ENCODE results near the gene SPTB. TPM values are rescaled to one million over a fixed set of nuclear protein-coding genes. Genes with fewer than 3 reads are reported as not detected.

Gene SPTB
- total RNA-seq, 2 experiments from 2014 or later = 0.31 to 0.32 TPM

GRCh38 chr14:64846319-64846718, 33.4 kb downstream of the SPTB start:
- H3K36me3 Mint-ChIP-seq = no peaks in the 10 kb centered on the region

DNA sequence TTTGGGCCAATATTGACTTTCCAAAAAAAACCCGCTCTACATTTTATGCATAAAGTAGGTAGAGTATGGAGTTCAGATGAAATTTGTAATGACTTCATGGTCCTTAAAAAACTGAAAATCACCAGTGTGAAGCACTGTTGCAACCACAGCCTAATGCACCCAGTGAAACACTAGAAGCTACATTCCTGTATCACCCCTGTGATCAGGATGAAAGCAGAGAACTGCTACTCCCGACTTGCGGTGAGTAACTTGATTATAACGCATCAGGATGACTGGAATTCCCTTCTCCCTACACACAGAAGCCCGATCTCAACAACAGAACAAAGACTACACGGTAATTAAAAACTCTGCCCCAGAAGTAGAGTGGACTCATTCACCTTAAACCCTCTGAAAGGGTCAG, 33.8 kb downstream of the SPTB start:
- no peak for DNase-seq
- Mint-ChIP-seq H3K36me3 (no peaks in the 10 kb centered on the region), H3K4me1 (peaks cover 8% of the 10 kb centered on the region), H3K9me3 (no peaks in the 10 kb centered on the region), H3K4me3 (no peak overlapping the region), H3K27ac (no peak overlapping the region), H3K27me3 (peaks cover 40% of the 10 kb centered on the region)

More at GRCh38 chr14:64846319-64846718, 33.4 kb downstream of the SPTB start:
- DNase-seq = no peak
- Mint-ChIP-seq H3K27me3 (peaks cover 37% of the 10 kb centered on the region), H3K4me3 (no peak overlapping the region), H3K27ac (no peak overlapping the region), H3K4me1 (peaks cover 8% of the 10 kb centered on the region), H3K9me3 (no peaks in the 10 kb centered on the region)

DNA sequence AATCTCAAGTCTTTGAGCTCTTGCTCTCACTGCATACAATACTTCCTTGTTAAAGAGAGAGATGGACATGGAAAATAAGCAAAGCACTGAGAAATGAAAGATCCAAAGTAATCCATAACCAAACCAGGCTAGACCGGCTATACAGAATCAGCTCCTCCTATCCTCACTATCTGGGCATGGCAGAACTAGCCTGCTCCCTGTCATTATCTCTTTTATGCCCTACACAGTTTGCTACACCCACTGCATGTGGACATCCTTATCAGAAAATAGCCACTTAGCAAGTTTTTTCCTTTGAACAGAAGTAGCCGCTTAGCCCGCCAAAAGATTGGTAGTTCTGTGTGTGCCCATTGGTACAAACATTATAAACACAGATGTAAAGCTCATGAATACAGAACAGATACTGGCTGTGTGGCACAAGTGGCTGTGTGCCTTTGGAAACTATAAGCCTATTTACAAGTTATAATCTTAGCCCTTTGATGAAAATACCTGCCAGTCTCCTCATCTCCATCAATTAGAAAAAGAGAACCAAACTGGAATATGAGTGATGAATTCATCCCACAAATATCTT, 34.7 kb downstream of the SPTB start:
- Mint-ChIP-seq H3K27me3 (peaks cover 42% of the 10 kb centered on the region), H3K9me3 (no peaks in the 10 kb centered on the region), H3K27ac (no peak overlapping the region), H3K4me1 (peaks cover 8% of the 10 kb centered on the region), H3K4me3 (no peak overlapping the region), H3K36me3 (no peaks in the 10 kb centered on the region)
- no peak for DNase-seq

GRCh38 chr14:64844272-64844671, 35.4 kb downstream of the SPTB start:
- no peaks in the 10 kb centered on the region for H3K9me3 Mint-ChIP-seq
- H3K4me3 Mint-ChIP-seq = no peak overlapping the region
- H3K27me3 Mint-ChIP-seq = peaks cover 40% of the 10 kb centered on the region
- H3K36me3 Mint-ChIP-seq = no peaks in the 10 kb centered on the region
- H3K4me1 Mint-ChIP-seq = peaks cover 8% of the 10 kb centered on the region
- H3K27ac Mint-ChIP-seq = no peak overlapping the region
- no peak for DNase-seq

DNA sequence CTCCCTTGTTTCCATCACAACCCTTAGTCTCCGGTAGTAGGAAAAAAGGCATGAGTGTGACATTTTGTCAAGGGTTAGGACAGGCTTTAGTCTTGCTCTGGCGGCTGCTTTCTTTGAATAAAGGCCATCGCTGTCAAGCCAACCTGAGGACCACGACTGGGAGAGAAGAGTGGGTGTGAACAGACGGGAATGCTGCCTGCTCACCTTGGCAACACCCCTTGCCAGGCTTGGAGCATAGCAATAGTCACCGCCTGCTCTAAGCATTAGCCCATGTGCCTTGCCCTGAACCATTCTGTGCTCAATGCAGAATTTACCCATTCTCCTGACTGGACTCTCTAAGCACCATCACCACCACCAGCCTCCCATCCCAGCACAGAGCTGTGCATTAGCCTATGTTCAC, 36.2 kb downstream of the SPTB start:
- H3K36me3 Mint-ChIP-seq = no peaks in the 10 kb centered on the region
- no peaks in the 10 kb centered on the region for H3K9me3 Mint-ChIP-seq
- H3K27me3 Mint-ChIP-seq = peaks cover 42% of the 10 kb centered on the region
- no peak overlapping the region for H3K4me3 Mint-ChIP-seq
- peaks cover 8% of the 10 kb centered on the region for H3K4me1 Mint-ChIP-seq
- H3K27ac Mint-ChIP-seq = no peak overlapping the region
- no peak for DNase-seq

- no peak overlapping the region for H3K27ac Mint-ChIP-seq
- DNase-seq = no peak
- H3K4me3 Mint-ChIP-seq = no peak overlapping the region
- no peaks in the 10 kb centered on the region for H3K9me3 Mint-ChIP-seq
- no peaks in the 10 kb centered on the region for H3K4me1 Mint-ChIP-seq
- no peaks in the 10 kb centered on the region for H3K36me3 Mint-ChIP-seq
- peaks cover 38% of the 10 kb centered on the region for H3K27me3 Mint-ChIP-seq
Observed at GRCh38 chr14:64841772-64842750, 37.6 kb downstream of the SPTB start.

DNA sequence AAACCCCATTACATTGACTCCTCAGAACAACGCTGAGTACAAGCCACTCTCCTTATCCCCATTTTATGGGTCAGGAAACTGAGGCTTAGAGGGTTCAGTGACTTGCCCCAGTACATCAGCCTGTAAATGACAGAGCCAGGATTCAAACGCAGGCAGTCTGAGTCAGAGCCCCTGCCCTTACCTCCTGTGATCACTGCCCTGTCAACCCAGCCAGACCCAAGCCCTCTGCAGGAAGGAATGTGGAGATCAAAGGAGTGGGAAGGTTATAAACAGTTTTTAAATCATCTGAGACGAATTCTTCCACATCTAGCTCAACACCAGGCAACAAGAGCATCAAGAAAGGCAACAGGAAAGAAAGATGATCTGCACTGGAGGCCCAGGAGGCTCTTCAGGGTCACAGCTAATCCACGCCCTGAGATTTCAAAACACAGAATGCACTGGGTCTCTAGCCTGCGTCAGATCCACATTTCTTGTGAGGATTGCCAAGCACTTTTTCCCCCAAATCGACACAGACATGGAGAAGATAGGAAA, 38.5 kb downstream of the SPTB start:
- Mint-ChIP-seq H3K4me1 (no peaks in the 10 kb centered on the region), H3K9me3 (no peaks in the 10 kb centered on the region), H3K36me3 (no peaks in the 10 kb centered on the region), H3K27ac (no peak overlapping the region), H3K27me3 (peaks cover 39% of the 10 kb centered on the region), H3K4me3 (no peak overlapping the region)
- DNase-seq = no peak

DNA sequence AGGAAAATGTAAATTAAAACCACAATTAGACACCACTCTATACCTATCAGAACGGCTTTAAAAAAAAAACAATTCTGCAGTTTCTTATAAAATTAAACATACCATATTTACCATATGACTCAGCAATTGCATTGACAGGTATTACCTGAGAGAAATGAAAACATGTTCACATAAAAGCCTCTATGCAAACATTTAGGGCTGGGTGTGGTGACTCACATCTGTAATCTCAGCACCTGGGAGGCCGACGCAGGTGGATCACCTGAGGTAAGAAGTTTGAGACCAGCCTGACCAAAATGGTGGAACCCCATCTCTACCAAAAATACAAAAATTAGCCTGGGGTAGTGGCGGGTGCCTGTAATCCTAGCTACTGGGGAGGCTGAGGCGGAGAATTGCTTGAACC, 41.1 kb downstream of the SPTB start:
- Mint-ChIP-seq H3K4me3 (no peak overlapping the region), H3K27ac (no peak overlapping the region), H3K4me1 (no peaks in the 10 kb centered on the region), H3K36me3 (no peaks in the 10 kb centered on the region), H3K9me3 (no peaks in the 10 kb centered on the region), H3K27me3 (peaks cover 28% of the 10 kb centered on the region)
- DNase-seq = no peak

- Mint-ChIP-seq H3K9me3 (no peaks in the 10 kb centered on the region), H3K4me3 (no peak overlapping the region), H3K4me1 (no peaks in the 10 kb centered on the region), H3K36me3 (no peaks in the 10 kb centered on the region), H3K27me3 (peaks cover 12% of the 10 kb centered on the region), H3K27ac (no peak overlapping the region)
- no peak for DNase-seq
Observed at GRCh38 chr14:64835431-64835830, 44.3 kb downstream of the SPTB start.

GRCh38 chr14:64834965-64835364, 44.7 kb downstream of the SPTB start:
- Mint-ChIP-seq H3K27ac (no peak overlapping the region), H3K4me3 (no peak overlapping the region)

DNA sequence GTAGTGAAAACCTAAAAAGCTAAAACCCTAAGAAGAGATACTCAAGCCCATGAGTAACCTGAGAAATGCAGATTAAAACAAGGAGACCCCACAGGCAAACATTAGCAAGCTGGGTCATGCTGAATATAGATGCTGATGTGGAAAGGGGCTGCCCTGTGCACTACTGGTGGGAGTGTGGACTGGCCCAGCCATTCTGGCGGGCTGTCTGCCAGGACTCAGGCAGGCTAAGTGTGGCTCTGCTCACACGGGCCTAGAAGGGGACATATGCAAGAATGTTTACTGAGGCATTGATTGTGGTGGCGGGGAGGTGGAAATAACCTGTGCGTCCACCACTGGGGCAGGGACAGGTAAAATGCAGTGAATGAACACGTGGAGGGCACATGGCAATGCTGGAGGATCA, 48.3 kb downstream of the SPTB start:
- Mint-ChIP-seq H3K4me1 (no peaks in the 10 kb centered on the region), H3K9me3 (no peaks in the 10 kb centered on the region), H3K27me3 (peaks cover under 1% of the 10 kb centered on the region), H3K36me3 (no peaks in the 10 kb centered on the region), H3K27ac (no peak overlapping the region), H3K4me3 (no peak overlapping the region)
- no peak for DNase-seq

More at GRCh38 chr14:64834965-64835364, 44.7 kb downstream of the SPTB start:
- DNase-seq = no peak
- H3K9me3 Mint-ChIP-seq = no peaks in the 10 kb centered on the region
- no peaks in the 10 kb centered on the region for H3K36me3 Mint-ChIP-seq
- H3K27me3 Mint-ChIP-seq = peaks cover 11% of the 10 kb centered on the region
- H3K4me1 Mint-ChIP-seq = no peaks in the 10 kb centered on the region

- no peak overlapping the region for H3K27ac Mint-ChIP-seq
- no peaks in the 10 kb centered on the region for H3K4me1 Mint-ChIP-seq
- no peak for DNase-seq
- no peaks in the 10 kb centered on the region for H3K27me3 Mint-ChIP-seq
- H3K36me3 Mint-ChIP-seq = no peaks in the 10 kb centered on the region
- no peak overlapping the region for H3K4me3 Mint-ChIP-seq
- H3K9me3 Mint-ChIP-seq = no peaks in the 10 kb centered on the region
Observed at GRCh38 chr14:64830961-64831360, 48.7 kb downstream of the SPTB start.

- H3K4me3 Mint-ChIP-seq = no peak overlapping the region
- H3K9me3 Mint-ChIP-seq = no peaks in the 10 kb centered on the region
- peaks cover 4% of the 10 kb centered on the region for H3K4me1 Mint-ChIP-seq
- no peak overlapping the region for H3K27ac Mint-ChIP-seq
- no peaks in the 10 kb centered on the region for H3K36me3 Mint-ChIP-seq
- H3K27me3 Mint-ChIP-seq = peaks cover 7% of the 10 kb centered on the region
- DNase-seq = no peak
Observed at GRCh38 chr14:64828071-64828470, 51.6 kb downstream of the SPTB start.

- no peak overlapping the region for H3K27ac Mint-ChIP-seq
- no peak for DNase-seq
- H3K27me3 Mint-ChIP-seq = peaks cover 7% of the 10 kb centered on the region
- no peaks in the 10 kb centered on the region for H3K9me3 Mint-ChIP-seq
- no peaks in the 10 kb centered on the region for H3K36me3 Mint-ChIP-seq
- H3K4me1 Mint-ChIP-seq = peaks cover 4% of the 10 kb centered on the region
- H3K4me3 Mint-ChIP-seq = no peak overlapping the region
Observed at GRCh38 chr14:64826845-64827244, 52.9 kb downstream of the SPTB start.

DNA sequence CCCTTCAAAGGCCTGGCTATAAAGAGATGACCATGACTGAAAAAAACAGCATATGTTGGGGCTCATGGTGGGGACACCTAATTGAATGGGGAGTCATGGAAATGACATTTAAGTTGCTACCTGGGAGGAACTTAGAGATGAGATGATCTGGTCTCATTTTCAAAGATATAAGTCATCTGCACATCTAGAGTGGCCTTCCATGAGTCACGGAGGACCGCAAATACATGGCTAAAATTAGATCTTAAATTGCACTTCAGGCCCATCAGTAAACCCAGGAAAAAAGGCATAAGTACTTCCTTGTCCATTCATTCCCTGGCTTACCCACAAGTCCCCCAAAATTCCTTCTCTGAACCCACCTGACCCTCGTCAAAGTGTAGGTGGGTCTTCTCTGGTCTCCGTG, 53.4 kb downstream of the SPTB start:
- no peak overlapping the region for H3K4me3 Mint-ChIP-seq
- peaks cover 4% of the 10 kb centered on the region for H3K4me1 Mint-ChIP-seq
- no peak for DNase-seq
- H3K27ac Mint-ChIP-seq = no peak overlapping the region
- H3K27me3 Mint-ChIP-seq = peaks cover 7% of the 10 kb centered on the region
- H3K36me3 Mint-ChIP-seq = no peaks in the 10 kb centered on the region
- no peaks in the 10 kb centered on the region for H3K9me3 Mint-ChIP-seq
